KMS-11 (cell line): ENCODE measurements around the gene HMGCLL1.

ENCODE experiments used
- H2AFZ ChIP-seq: fragments of 200-600 bp; sonication (generic); 2 replicates; pipeline ENCODE4 v1.6.1; 2016; ENCODE audit warnings: antibody characterized with exemption, mixed run types, low read depth
- H3K27ac ChIP-seq: fragments of 200-600 bp; sonication (generic); 2 replicates; pipeline ENCODE4 v1.6.1; 2016; ENCODE audit warnings: mild to moderate bottlenecking, mixed run types
- H3K27me3 ChIP-seq: fragments of 200-600 bp; sonication (generic); 2 replicates; pipeline ENCODE4 v1.6.1; 2017; ENCODE audit warnings: mild to moderate bottlenecking, low read depth, mixed run types, moderate library complexity; ENCODE audit not compliant: insufficient read depth
- H3K36me3 ChIP-seq: fragments of 200-600 bp; sonication (generic); 2 replicates; pipeline ENCODE4 v1.6.1; 2017; ENCODE audit warnings: mild to moderate bottlenecking, mixed run types; ENCODE audit not compliant: insufficient read depth
- H3K4me1 ChIP-seq: fragments of 200-600 bp; sonication (generic); 2 replicates; pipeline ENCODE4 v1.6.1; 2016; ENCODE audit warnings: mild to moderate bottlenecking, low read depth, mixed run types; ENCODE audit not compliant: poor library complexity, severe bottlenecking
- H3K4me2 ChIP-seq: fragments of 200-600 bp; sonication (generic); 2 replicates; pipeline ENCODE4 v1.7.0; 2016; ENCODE audit warnings: mild to moderate bottlenecking, mixed run types
- H3K4me3 ChIP-seq: fragments of 200-600 bp; sonication (generic); IDR thresholded peaks from 2 replicates; pipeline ENCODE4 v1.6.1; 2017; ENCODE audit warnings: low read depth, low read length, mixed read lengths; ENCODE audit not compliant: insufficient read depth
- H3K79me2 ChIP-seq: fragments of 200-600 bp; sonication (generic); 2 replicates; pipeline ENCODE4 v1.6.1; 2016; ENCODE audit warnings: low read depth, mixed run types; ENCODE audit not compliant: insufficient read depth
- H3K9ac ChIP-seq: fragments of 200-600 bp; sonication (generic); 2 replicates; pipeline ENCODE4 v1.6.1; 2016; ENCODE audit warnings: mild to moderate bottlenecking, mixed run types
- H4K20me1 ChIP-seq: fragments of 200-600 bp; sonication (generic); 2 replicates; pipeline ENCODE4 v1.6.1; 2016; ENCODE audit warnings: mild to moderate bottlenecking, mixed run types; ENCODE audit not compliant: insufficient read depth
- TF ChIP-seq, protein P1 (sequence below): fragments of 200-600 bp; sonication (generic); conservative IDR thresholded peaks from 2 replicates; pipeline ENCODE4 v1.6.1; 2017; ENCODE audit warnings: low read depth, mild to moderate bottlenecking, antibody characterized with exemption, low read length, moderate library complexity, mixed read lengths

HMGCLL1 gene

DNA sequence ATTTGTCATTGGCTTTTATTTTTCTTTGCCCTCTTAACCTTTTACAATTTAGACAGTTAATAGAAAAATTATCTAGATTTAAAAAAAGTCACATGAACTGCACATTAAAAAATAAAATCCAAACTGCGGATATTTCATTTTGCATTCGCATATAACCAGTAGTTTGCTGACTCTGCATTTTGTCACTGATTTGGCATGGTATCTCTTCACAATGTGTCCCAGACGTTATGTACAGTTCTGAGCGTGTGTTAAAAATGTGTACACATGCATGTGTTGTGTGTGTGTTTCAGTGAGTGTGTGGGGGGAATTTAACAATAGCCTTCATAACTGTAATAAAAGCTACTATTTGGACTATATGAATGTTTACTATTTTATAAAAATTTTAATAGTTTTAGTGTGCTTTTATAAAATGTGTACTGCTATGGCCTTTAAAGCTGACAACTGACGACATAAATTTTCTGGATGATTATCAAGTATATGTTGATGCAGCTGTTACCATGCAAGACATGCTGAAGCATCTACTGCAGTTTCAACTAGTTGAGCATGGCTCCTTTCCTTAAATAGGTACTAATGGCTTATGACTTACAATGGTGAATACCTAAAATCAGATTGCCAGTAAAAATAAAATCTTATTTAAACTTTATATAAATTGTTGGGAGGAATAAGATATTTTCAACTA is 67.7 kb downstream of the HMGCLL1 start:
- H3K4me1 ChIP-seq, result no peaks in the 10 kb centered on the region
- H3K79me2 ChIP-seq, result no peaks in the 10 kb centered on the region
- no peak overlapping the region for H2AFZ ChIP-seq
- no peak overlapping the region for H3K4me3 ChIP-seq
- TF ChIP-seq, protein P1, sequence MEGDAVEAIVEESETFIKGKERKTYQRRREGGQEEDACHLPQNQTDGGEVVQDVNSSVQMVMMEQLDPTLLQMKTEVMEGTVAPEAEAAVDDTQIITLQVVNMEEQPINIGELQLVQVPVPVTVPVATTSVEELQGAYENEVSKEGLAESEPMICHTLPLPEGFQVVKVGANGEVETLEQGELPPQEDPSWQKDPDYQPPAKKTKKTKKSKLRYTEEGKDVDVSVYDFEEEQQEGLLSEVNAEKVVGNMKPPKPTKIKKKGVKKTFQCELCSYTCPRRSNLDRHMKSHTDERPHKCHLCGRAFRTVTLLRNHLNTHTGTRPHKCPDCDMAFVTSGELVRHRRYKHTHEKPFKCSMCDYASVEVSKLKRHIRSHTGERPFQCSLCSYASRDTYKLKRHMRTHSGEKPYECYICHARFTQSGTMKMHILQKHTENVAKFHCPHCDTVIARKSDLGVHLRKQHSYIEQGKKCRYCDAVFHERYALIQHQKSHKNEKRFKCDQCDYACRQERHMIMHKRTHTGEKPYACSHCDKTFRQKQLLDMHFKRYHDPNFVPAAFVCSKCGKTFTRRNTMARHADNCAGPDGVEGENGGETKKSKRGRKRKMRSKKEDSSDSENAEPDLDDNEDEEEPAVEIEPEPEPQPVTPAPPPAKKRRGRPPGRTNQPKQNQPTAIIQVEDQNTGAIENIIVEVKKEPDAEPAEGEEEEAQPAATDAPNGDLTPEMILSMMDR, result no peak
- no peaks in the 10 kb centered on the region for H3K27me3 ChIP-seq
- no peak overlapping the region for H3K27ac ChIP-seq
- H3K4me2 ChIP-seq, result no peak overlapping the region
- no peak overlapping the region for H3K9ac ChIP-seq
- no peaks in the 10 kb centered on the region for H4K20me1 ChIP-seq
- no peaks in the 10 kb centered on the region for H3K36me3 ChIP-seq

DNA sequence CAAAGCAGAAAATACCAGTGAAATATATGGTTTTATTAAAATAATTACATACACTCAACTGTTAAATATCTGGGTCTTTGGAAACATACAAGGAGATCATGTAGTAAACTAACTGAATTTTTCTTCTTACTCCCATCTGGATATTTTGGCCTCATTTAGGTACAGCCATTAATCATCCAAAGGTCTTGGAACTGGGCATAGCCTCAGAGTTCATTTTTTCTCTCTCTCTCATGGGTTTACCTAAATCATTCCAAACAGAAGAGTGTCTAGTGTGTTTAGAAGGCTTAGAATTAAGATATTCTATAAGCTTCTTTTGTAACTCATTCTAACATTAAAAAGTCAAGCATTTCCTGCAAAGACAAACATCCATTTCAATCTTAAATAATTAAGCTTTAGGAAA is 79.4 kb downstream of the HMGCLL1 start:
- no peak overlapping the region for H3K4me2 ChIP-seq
- no peaks in the 10 kb centered on the region for H4K20me1 ChIP-seq
- TF ChIP-seq, protein P1, result no peak
- no peaks in the 10 kb centered on the region for H3K27me3 ChIP-seq
- H3K4me3 ChIP-seq, result no peak overlapping the region
- no peak overlapping the region for H3K9ac ChIP-seq
- no peak overlapping the region for H2AFZ ChIP-seq
- no peaks in the 10 kb centered on the region for H3K4me1 ChIP-seq
- no peak overlapping the region for H3K27ac ChIP-seq
- H3K79me2 ChIP-seq, result no peaks in the 10 kb centered on the region
- no peaks in the 10 kb centered on the region for H3K36me3 ChIP-seq

DNA sequence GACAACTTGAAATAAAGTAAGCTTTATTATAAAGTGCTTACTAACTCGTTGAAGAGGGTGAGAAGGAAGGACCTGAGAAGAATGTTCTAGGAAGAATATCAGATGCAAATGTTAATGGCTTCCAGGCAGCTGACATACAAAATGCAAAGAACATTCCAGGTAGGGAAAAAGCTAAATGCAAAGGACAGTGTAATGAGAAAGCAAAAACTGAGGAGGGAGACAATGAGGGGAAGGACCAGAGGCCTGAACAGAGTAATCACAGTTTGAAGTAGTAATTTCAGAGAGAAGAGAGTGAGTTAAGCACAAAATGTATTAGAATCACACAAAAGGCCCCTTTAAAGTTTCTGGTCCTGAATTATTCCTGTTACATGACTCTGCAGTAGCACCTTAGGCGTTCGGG is 81.3 kb downstream of the HMGCLL1 start:
- TF ChIP-seq, protein P1, result no peak
- Histone ChIP-seq H3K4me1 (no peaks in the 10 kb centered on the region), H3K4me3 (no peak overlapping the region), H2AFZ (no peak overlapping the region), H3K4me2 (no peak overlapping the region), H4K20me1 (no peaks in the 10 kb centered on the region), H3K9ac (no peak overlapping the region), H3K36me3 (no peaks in the 10 kb centered on the region), H3K27ac (no peak overlapping the region), H3K27me3 (no peaks in the 10 kb centered on the region), H3K79me2 (no peaks in the 10 kb centered on the region)

DNA sequence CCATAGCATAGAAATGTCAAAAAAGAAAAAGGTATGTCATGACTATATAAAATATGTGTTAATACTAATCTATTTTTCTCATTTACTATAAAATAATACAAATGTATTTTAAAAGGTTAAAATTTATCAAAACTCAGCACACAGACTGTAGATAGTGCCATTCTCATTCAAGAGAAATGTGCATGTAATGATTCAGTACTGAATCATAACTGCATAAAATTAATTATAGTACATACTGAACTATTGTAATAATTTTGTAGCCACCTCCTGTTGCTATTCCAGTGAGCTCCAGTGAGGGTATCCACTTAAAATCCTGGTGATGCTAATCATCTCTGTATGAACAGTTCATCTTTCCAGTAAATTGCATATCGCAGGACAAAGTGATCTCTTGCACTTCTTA is 82.8 kb downstream of the HMGCLL1 start:
- TF ChIP-seq, protein P1, result no peak
- no peaks in the 10 kb centered on the region for H3K79me2 ChIP-seq
- no peak overlapping the region for H3K27ac ChIP-seq
- no peaks in the 10 kb centered on the region for H4K20me1 ChIP-seq
- no peaks in the 10 kb centered on the region for H3K27me3 ChIP-seq
- H3K4me1 ChIP-seq, result no peaks in the 10 kb centered on the region
- H3K4me3 ChIP-seq, result no peak overlapping the region
- H2AFZ ChIP-seq, result no peak overlapping the region
- no peaks in the 10 kb centered on the region for H3K36me3 ChIP-seq
- no peak overlapping the region for H3K9ac ChIP-seq
- no peak overlapping the region for H3K4me2 ChIP-seq
